Vagina (tissue), 2 donors: ENCODE data around the gene CLDN19. TPM values are rescaled to one million over a fixed set of nuclear protein-coding genes. Genes with fewer than 3 reads are reported as not detected.

ENCODE experiments used
- DNase-seq, 2 donors: peaks; one replicate each; pipeline ENCODE4 v3.0.0-alpha.2; 2017; ENCODE audit errors: extremely low spot score in 2 of 2
- H3K27ac ChIP-seq: fragments of 200-600 bp; sonication (generic); one replicate; pipeline ENCODE4 v1.5.1; 2019
- H3K27me3 ChIP-seq: fragments of 200-600 bp; sonication (generic); one replicate; pipeline ENCODE4 v1.5.1; 2019
- H3K36me3 ChIP-seq, 2 donors: fragments of 200-600 bp; sonication (generic); one replicate each; pipeline ENCODE4 v1.5.1; 2017 to 2019
- H3K4me1 ChIP-seq: fragments of 200-600 bp; sonication (generic); one replicate; pipeline ENCODE4 v1.5.1; 2019
- H3K4me3 ChIP-seq, 2 donors: fragments of 200-600 bp; sonication (generic); 1 replicate in 1 of 2; 2 replicates in 1 of 2; pipeline ENCODE4 v1.5.1; 2016 to 2019
- H3K9me3 ChIP-seq: fragments of 200-600 bp; sonication (generic); one replicate; pipeline ENCODE4 v1.5.1; 2019
- CTCF ChIP-seq, 3 experiments: fragments of 450-650 bp in 2 of 3; fragments of 200-600 bp in 1 of 3; sonication (generic) in 1 of 3; IDR thresholded peaks; one replicate each; pipeline ENCODE4 v1.5.1; 2017 to 2019; ENCODE audit warnings: antibody characterized with exemption in 3 of 3, mild to moderate bottlenecking in 2 of 3, moderate library complexity in 2 of 3
- POLR2A ChIP-seq, 2 donors: fragments of 450-650 bp; IDR thresholded peaks; one replicate each; pipeline ENCODE4 v1.6.1; 2017; ENCODE audit warnings: antibody characterized with exemption in 2 of 2, mild to moderate bottlenecking in 2 of 2, moderate library complexity in 2 of 2
- POLR2AphosphoS5 ChIP-seq, 2 donors: sonication (generic); formaldehyde crosslinking; IDR thresholded peaks; one replicate each; pipeline ENCODE4 v1.9.0; 2017; ENCODE audit warnings: antibody characterized with exemption in 2 of 2, mild to moderate bottlenecking in 2 of 2, low read depth in 1 of 2; ENCODE audit not compliant: insufficient read depth in 1 of 2
- intact Hi-C: fragments of 100-400 bp; cut with DNase I; formaldehyde crosslinking; loops from one replicate; pipeline ENCODE4 v1.15.1; 2023
- total RNA-seq: library from RNA; depleted of rRNA; stranded (reverse); fragments of >200 nt; gene quantifications from one replicate; pipeline ENCODE4 v1.2.3, GENCODE V29; 2016

Gene CLDN19
- total RNA-seq, 1 donor from 2014 or later, result not detected

GRCh38 chr1:42692911-42693310 is 47.1 kb downstream of the CLDN19 start:
- Histone ChIP-seq H3K4me1 (peaks cover 62% of the 10 kb centered on the region), H3K27ac (no peak overlapping the region), H3K4me3 (no peak overlapping the region), H3K9me3 (no peaks in the 10 kb centered on the region), H3K27me3 (no peaks in the 10 kb centered on the region), H3K36me3 (peaks cover 0 to 27% of the 10 kb centered on the region in 2 donors)
- no peak for DNase-seq
- intact Hi-C loops, result no loop called here
- TF ChIP-seq POLR2A (IDR thresholded peaks at IDR 0.05) (no peak), CTCF (IDR thresholded peaks at IDR 0.05) (no peak), POLR2AphosphoS5 (IDR thresholded peaks at IDR 0.05; ENCODE audit: insufficient read depth in 1 of 2, low read depth in 1 of 2) (no peak)

GRCh38 chr1:42692461-42692860 is 47.6 kb downstream of the CLDN19 start:
- Histone ChIP-seq H3K27me3 (no peaks in the 10 kb centered on the region), H3K4me1 (peaks cover 66% of the 10 kb centered on the region), H3K9me3 (no peaks in the 10 kb centered on the region), H3K27ac (no peak overlapping the region), H3K4me3 (no peak overlapping the region), H3K36me3 (peaks cover 0 to 22% of the 10 kb centered on the region in 2 donors)
- TF ChIP-seq POLR2AphosphoS5 (IDR thresholded peaks at IDR 0.05; ENCODE audit: insufficient read depth in 1 of 2, low read depth in 1 of 2), result no peak
- TF ChIP-seq POLR2A (IDR thresholded peaks at IDR 0.05), result no peak
- no peak for TF ChIP-seq CTCF (IDR thresholded peaks at IDR 0.05)
- intact Hi-C loops, result no loop called here
- no peak for DNase-seq

- DNase-seq, result no peak
- Histone ChIP-seq H3K27me3 (no peaks in the 10 kb centered on the region), H3K27ac (no peak overlapping the region), H3K4me1 (peaks cover 79% of the 10 kb centered on the region), H3K9me3 (no peaks in the 10 kb centered on the region), H3K36me3 (peaks cover 0 to 9% of the 10 kb centered on the region in 2 donors), H3K4me3 (no peak overlapping the region)
- intact Hi-C loops, result no loop called here
- TF ChIP-seq POLR2AphosphoS5 (IDR thresholded peaks at IDR 0.05; ENCODE audit: insufficient read depth in 1 of 2, low read depth in 1 of 2), result no peak
- no peak for TF ChIP-seq CTCF (IDR thresholded peaks at IDR 0.05)
- TF ChIP-seq POLR2A (IDR thresholded peaks at IDR 0.05), result no peak
Observed at GRCh38 chr1:42691157-42691498, 48.9 kb downstream of the CLDN19 start.

GRCh38 chr1:42690477-42691156 is 49.4 kb downstream of the CLDN19 start:
- no peaks in the 10 kb centered on the region for H3K9me3 ChIP-seq
- peaks cover 0 to 5% of the 10 kb centered on the region in 2 donors for H3K36me3 ChIP-seq
- H3K27ac ChIP-seq, result no peak overlapping the region
- peaks cover 84% of the 10 kb centered on the region for H3K4me1 ChIP-seq
- DNase-seq, result no peak
- H3K4me3 ChIP-seq, result no peak overlapping the region
- intact Hi-C loops, result no loop called here
- no peaks in the 10 kb centered on the region for H3K27me3 ChIP-seq
- TF ChIP-seq POLR2A (IDR thresholded peaks at IDR 0.05), result no peak
- TF ChIP-seq CTCF (IDR thresholded peaks at IDR 0.05), result no peak
- TF ChIP-seq POLR2AphosphoS5 (IDR thresholded peaks at IDR 0.05; ENCODE audit: insufficient read depth in 1 of 2, low read depth in 1 of 2), result no peak

- Histone ChIP-seq H3K4me1 (peaks cover 91% of the 10 kb centered on the region), H3K27me3 (no peaks in the 10 kb centered on the region), H3K36me3 (peaks cover 0 to 4% of the 10 kb centered on the region in 2 donors), H3K27ac (no peak overlapping the region), H3K9me3 (no peaks in the 10 kb centered on the region), H3K4me3 (no peak overlapping the region)
- intact Hi-C loops, result no loop called here
- DNase-seq, result no peak
- TF ChIP-seq CTCF (IDR thresholded peaks at IDR 0.05) (no peak), POLR2A (IDR thresholded peaks at IDR 0.05) (no peak), POLR2AphosphoS5 (IDR thresholded peaks at IDR 0.05; ENCODE audit: insufficient read depth in 1 of 2, low read depth in 1 of 2) (no peak)
Observed at GRCh38 chr1:42689912-42690311, 50.1 kb downstream of the CLDN19 start.
